Measurements from ENCODE around the gene MBNL2.

MBNL2 gene

GRCh38 chr13:97435323-97435722 is 213.2 kb downstream of the MBNL2 start:
- Histone ChIP-seq H3K9me3 (ENCODE audit: low read length) (no peaks in the 10 kb centered on the region), H3K4me1 (ENCODE audit: insufficient read depth, low read length) (peaks cover 23% of the 10 kb centered on the region), H3K36me3 (ENCODE audit: insufficient read depth, low read length) (no peaks in the 10 kb centered on the region), H3K27ac (ENCODE audit: low read depth, low read length) (no peak overlapping the region), H3K9ac (ENCODE audit: low read length) (peak overlapping the region; percentile 2), H3K27me3 (ENCODE audit: control insufficient read depth in 1 of 2, insufficient read depth in 2 of 2, low read length in 2 of 2) (no peaks in the 10 kb centered on the region), H3K4me3 (ENCODE audit: low read depth in 1 of 2, low read length in 2 of 2) (peak overlapping the region; percentile 58)

GRCh38 chr13:97435794-97436193 is 213.7 kb downstream of the MBNL2 start:
- H3K9me3 ChIP-seq (ENCODE audit: low read length), result no peaks in the 10 kb centered on the region
- peak overlapping the region; percentile 24 to 35 for H3K4me3 ChIP-seq (ENCODE audit: low read depth in 1 of 2, low read length in 2 of 2)
- no peak overlapping the region for H3K9ac ChIP-seq (ENCODE audit: low read length)
- peaks cover 23% of the 10 kb centered on the region for H3K4me1 ChIP-seq (ENCODE audit: insufficient read depth, low read length)
- H3K36me3 ChIP-seq (ENCODE audit: insufficient read depth, low read length), result no peaks in the 10 kb centered on the region
- no peaks in the 10 kb centered on the region for H3K27me3 ChIP-seq (ENCODE audit: control insufficient read depth in 1 of 2, insufficient read depth in 2 of 2, low read length in 2 of 2)
- H3K27ac ChIP-seq (ENCODE audit: low read depth, low read length), result no peak overlapping the region

GRCh38 chr13:97436845-97437244 is 214.7 kb downstream of the MBNL2 start:
- H3K9ac ChIP-seq (ENCODE audit: low read length), result no peak overlapping the region
- H3K4me3 ChIP-seq (ENCODE audit: low read depth in 1 of 2, low read length in 2 of 2), result no peak overlapping the region
- no peaks in the 10 kb centered on the region for H3K27me3 ChIP-seq (ENCODE audit: control insufficient read depth in 1 of 2, insufficient read depth in 2 of 2, low read length in 2 of 2)
- H3K36me3 ChIP-seq (ENCODE audit: insufficient read depth, low read length), result no peaks in the 10 kb centered on the region
- H3K27ac ChIP-seq (ENCODE audit: low read depth, low read length), result no peak overlapping the region
- no peaks in the 10 kb centered on the region for H3K9me3 ChIP-seq (ENCODE audit: low read length)
- H3K4me1 ChIP-seq (ENCODE audit: insufficient read depth, low read length), result peaks cover 23% of the 10 kb centered on the region

- Histone ChIP-seq H3K4me3 (ENCODE audit: low read depth in 1 of 2, low read length in 2 of 2) (no peak overlapping the region), H3K27ac (ENCODE audit: low read depth, low read length) (no peak overlapping the region), H3K4me1 (ENCODE audit: insufficient read depth, low read length) (peaks cover 23% of the 10 kb centered on the region), H3K36me3 (ENCODE audit: insufficient read depth, low read length) (no peaks in the 10 kb centered on the region), H3K9ac (ENCODE audit: low read length) (no peak overlapping the region), H3K9me3 (ENCODE audit: low read length) (no peaks in the 10 kb centered on the region), H3K27me3 (ENCODE audit: control insufficient read depth in 1 of 2, insufficient read depth in 2 of 2, low read length in 2 of 2) (no peaks in the 10 kb centered on the region)
Measured at GRCh38 chr13:97437729-97438128, 215.6 kb downstream of the MBNL2 start.

GRCh38 chr13:97438856-97439595 is 216.9 kb downstream of the MBNL2 start:
- Histone ChIP-seq H3K4me1 (ENCODE audit: insufficient read depth, low read length) (peaks cover 23% of the 10 kb centered on the region), H3K36me3 (ENCODE audit: insufficient read depth, low read length) (no peaks in the 10 kb centered on the region), H3K27me3 (ENCODE audit: control insufficient read depth in 1 of 2, insufficient read depth in 2 of 2, low read length in 2 of 2) (no peaks in the 10 kb centered on the region), H3K4me3 (ENCODE audit: low read depth in 1 of 2, low read length in 2 of 2) (no peak overlapping the region), H3K9ac (ENCODE audit: low read length) (no peak overlapping the region), H3K9me3 (ENCODE audit: low read length) (no peaks in the 10 kb centered on the region), H3K27ac (ENCODE audit: low read depth, low read length) (no peak overlapping the region)

GRCh38 chr13:97440598-97441170 is 218.6 kb downstream of the MBNL2 start:
- H3K36me3 ChIP-seq (ENCODE audit: insufficient read depth, low read length), result no peaks in the 10 kb centered on the region
- no peak overlapping the region for H3K4me3 ChIP-seq (ENCODE audit: low read depth in 1 of 2, low read length in 2 of 2)
- H3K27ac ChIP-seq (ENCODE audit: low read depth, low read length), result no peak overlapping the region
- no peak overlapping the region for H3K9ac ChIP-seq (ENCODE audit: low read length)
- H3K27me3 ChIP-seq (ENCODE audit: control insufficient read depth in 1 of 2, insufficient read depth in 2 of 2, low read length in 2 of 2), result no peaks in the 10 kb centered on the region
- H3K4me1 ChIP-seq (ENCODE audit: insufficient read depth, low read length), result peaks cover 20% of the 10 kb centered on the region
- no peaks in the 10 kb centered on the region for H3K9me3 ChIP-seq (ENCODE audit: low read length)

- Histone ChIP-seq H3K4me1 (ENCODE audit: insufficient read depth, low read length) (peaks cover 14% of the 10 kb centered on the region), H3K4me3 (ENCODE audit: low read depth in 1 of 2, low read length in 2 of 2) (no peak overlapping the region), H3K27me3 (ENCODE audit: control insufficient read depth in 1 of 2, insufficient read depth in 2 of 2, low read length in 2 of 2) (no peaks in the 10 kb centered on the region), H3K36me3 (ENCODE audit: insufficient read depth, low read length) (no peaks in the 10 kb centered on the region), H3K9ac (ENCODE audit: low read length) (no peak overlapping the region), H3K27ac (ENCODE audit: low read depth, low read length) (no peak overlapping the region), H3K9me3 (ENCODE audit: low read length) (no peaks in the 10 kb centered on the region)
Measured at GRCh38 chr13:97441368-97441767, 219.2 kb downstream of the MBNL2 start.

All from muscle layer of colon (tissue), 2 donors.